Thyroid gland (tissue), 4 donors: ENCODE results near the gene ETFBKMT.

Experiments used
- POLR2A ChIP-seq, 2 donors: fragments of 450-650 bp; IDR thresholded peaks; one replicate each; pipeline ENCODE4 v1.6.1; 2017; ENCODE audit warnings: antibody characterized with exemption in 2 of 2, mild to moderate bottlenecking in 2 of 2, moderate library complexity in 1 of 2
- TF ChIP-seq, protein P1 (sequence below), 6 experiments: fragments of 200-600 bp in 3 of 6; fragments of 450-650 bp in 3 of 6; sonication (generic) in 3 of 6; IDR thresholded peaks; one replicate each; pipeline ENCODE4 v1.5.1; 2016 to 2019; ENCODE audit warnings: antibody characterized with exemption in 6 of 6, mild to moderate bottlenecking in 2 of 6, inconsistent platforms in 1 of 6, moderate library complexity in 1 of 6

DNA sequence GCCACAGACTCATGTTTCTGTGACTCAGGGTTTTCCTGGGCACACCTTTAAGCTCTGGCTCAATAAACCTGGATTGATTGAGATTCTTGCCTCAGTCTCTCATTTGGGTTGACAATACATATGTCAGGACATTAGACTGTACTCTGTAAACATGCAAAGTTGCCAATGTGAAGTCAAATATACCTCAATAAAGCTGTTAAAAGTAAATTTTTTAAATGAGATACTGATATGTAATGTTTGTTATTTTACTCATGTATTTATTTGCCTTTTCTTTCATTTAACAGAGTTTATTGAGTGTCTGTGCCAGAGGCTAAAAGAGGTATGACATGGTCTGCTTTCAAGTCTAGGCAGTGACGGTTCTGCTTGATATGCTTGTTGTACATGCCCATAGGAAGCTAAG, 3.7 kb upstream of the ETFBKMT start:
- TF ChIP-seq POLR2A (IDR thresholded peaks at IDR 0.05): no peak
- TF ChIP-seq, protein P1, sequence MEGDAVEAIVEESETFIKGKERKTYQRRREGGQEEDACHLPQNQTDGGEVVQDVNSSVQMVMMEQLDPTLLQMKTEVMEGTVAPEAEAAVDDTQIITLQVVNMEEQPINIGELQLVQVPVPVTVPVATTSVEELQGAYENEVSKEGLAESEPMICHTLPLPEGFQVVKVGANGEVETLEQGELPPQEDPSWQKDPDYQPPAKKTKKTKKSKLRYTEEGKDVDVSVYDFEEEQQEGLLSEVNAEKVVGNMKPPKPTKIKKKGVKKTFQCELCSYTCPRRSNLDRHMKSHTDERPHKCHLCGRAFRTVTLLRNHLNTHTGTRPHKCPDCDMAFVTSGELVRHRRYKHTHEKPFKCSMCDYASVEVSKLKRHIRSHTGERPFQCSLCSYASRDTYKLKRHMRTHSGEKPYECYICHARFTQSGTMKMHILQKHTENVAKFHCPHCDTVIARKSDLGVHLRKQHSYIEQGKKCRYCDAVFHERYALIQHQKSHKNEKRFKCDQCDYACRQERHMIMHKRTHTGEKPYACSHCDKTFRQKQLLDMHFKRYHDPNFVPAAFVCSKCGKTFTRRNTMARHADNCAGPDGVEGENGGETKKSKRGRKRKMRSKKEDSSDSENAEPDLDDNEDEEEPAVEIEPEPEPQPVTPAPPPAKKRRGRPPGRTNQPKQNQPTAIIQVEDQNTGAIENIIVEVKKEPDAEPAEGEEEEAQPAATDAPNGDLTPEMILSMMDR (IDR thresholded peaks at IDR 0.05): no peak
